BLaER1 (cell line): ENCODE measurements around the gene CACFD1.

Source experiments
- H3K27ac ChIP-seq: shearing (Covaris generic); formaldehyde crosslinking; 2 replicates; pipeline ENCODE4 v1.8.1; 2022
- H3K27me3 ChIP-seq: shearing (Covaris generic); formaldehyde crosslinking; 2 replicates; pipeline ENCODE4 v1.8.1; 2022
- H3K36me3 ChIP-seq: shearing (Covaris generic); formaldehyde crosslinking; 2 replicates; pipeline ENCODE4 v1.8.1; 2022
- H3K4me1 ChIP-seq: shearing (Covaris generic); formaldehyde crosslinking; 2 replicates; pipeline ENCODE4 v1.8.1; 2022
- H3K4me2 ChIP-seq: shearing (Covaris generic); formaldehyde crosslinking; 2 replicates; pipeline ENCODE4 v1.8.1; 2022
- H3K4me3 ChIP-seq: shearing (Covaris generic); formaldehyde crosslinking; 2 replicates; pipeline ENCODE4 v1.8.1; 2022
- H3K9ac ChIP-seq: shearing (Covaris generic); formaldehyde crosslinking; 2 replicates; pipeline ENCODE4 v1.8.1; 2022
- H3K9me3 ChIP-seq: shearing (Covaris generic); formaldehyde crosslinking; 2 replicates; pipeline ENCODE4 v1.8.1; 2022
- H4K20me1 ChIP-seq: shearing (Covaris generic); formaldehyde crosslinking; 2 replicates; pipeline ENCODE4 v1.8.1; 2022
- Cebpa-rat ChIP-seq: shearing (Covaris generic); IDR thresholded peaks from 2 replicates; pipeline ENCODE4 v1.8.1; 2022

CACFD1 gene

DNA sequence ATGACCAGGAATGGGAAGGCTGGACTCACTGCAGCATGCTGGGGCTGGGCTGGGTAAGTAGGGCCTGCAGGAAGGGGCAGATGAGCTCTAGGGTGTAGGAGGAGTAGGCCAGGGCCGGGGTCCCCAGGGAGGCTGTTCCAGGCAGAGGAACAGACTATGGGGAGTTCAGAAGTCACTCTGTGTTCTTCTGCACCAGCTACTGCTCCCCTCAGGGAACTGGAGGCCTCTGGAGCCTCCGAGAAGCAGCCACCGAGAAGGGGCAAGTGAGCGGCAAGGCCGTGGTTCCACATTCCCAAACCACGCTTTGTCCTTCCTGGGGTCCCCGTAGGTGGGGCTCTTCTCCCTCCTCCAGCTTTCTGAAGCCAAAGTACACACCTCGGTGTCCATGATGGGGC lies 27.6 kb downstream of the CACFD1 start:
- Histone ChIP-seq H3K4me2 (peak overlapping the region; percentile 32; the same call in 1 of the 2 replicates), H3K9ac (no peak overlapping the region), H3K36me3 (no peaks in the 10 kb centered on the region), H3K27me3 (no peaks in the 10 kb centered on the region), H3K9me3 (no peaks in the 10 kb centered on the region), H4K20me1 (no peaks in the 10 kb centered on the region), H3K27ac (no peak overlapping the region), H3K4me1 (peaks cover 49% of the 10 kb centered on the region), H3K4me3 (no peak overlapping the region)
- no peak for TF ChIP-seq Cebpa-rat

- Histone ChIP-seq H4K20me1 (no peaks in the 10 kb centered on the region), H3K36me3 (no peaks in the 10 kb centered on the region), H3K9me3 (no peaks in the 10 kb centered on the region), H3K27ac (no peak overlapping the region), H3K9ac (no peak overlapping the region), H3K4me1 (peaks cover 43% of the 10 kb centered on the region), H3K27me3 (no peaks in the 10 kb centered on the region), H3K4me3 (no peak overlapping the region), H3K4me2 (no peak overlapping the region)
- TF ChIP-seq Cebpa-rat: no peak
Measured at GRCh38 chr9:133488686-133489252, 29.0 kb downstream of the CACFD1 start.

- no peaks in the 10 kb centered on the region for H3K9me3 ChIP-seq
- no peak overlapping the region; the same call in 1 of the 2 replicates for H3K27ac ChIP-seq
- TF ChIP-seq Cebpa-rat: no peak
- no peak overlapping the region for H3K4me2 ChIP-seq
- no peak overlapping the region for H3K4me3 ChIP-seq
- H3K27me3 ChIP-seq: no peaks in the 10 kb centered on the region
- H4K20me1 ChIP-seq: no peaks in the 10 kb centered on the region
- no peak overlapping the region for H3K9ac ChIP-seq
- H3K4me1 ChIP-seq: peaks cover 38% of the 10 kb centered on the region
- H3K36me3 ChIP-seq: no peaks in the 10 kb centered on the region
Measured at GRCh38 chr9:133489253-133490190, 29.7 kb downstream of the CACFD1 start.

DNA sequence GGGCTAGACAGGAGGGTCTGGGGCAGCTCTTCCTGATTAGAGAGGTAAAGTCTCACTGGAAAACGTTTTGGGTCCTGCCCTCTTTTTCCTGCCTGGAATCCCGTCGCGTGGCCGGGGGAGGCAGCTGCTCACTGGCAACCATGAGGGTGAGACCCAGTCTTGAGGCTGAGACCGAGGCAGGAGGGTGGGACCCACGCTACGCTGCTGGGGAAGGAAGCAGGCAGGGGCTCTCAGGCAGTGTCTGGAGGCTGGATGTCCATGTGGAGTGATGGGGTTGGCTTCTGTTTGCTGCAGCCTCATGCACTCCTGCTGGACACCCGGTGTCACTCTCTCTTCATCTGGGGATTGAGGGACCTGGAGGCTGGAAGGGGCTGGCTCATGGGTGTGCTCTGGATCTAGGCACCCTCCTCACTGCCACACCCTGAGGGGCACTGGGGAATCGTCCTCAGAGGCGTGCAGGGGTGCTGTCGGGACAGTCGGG lies 30.5 kb downstream of the CACFD1 start:
- Histone ChIP-seq H3K4me3 (no peak overlapping the region), H3K36me3 (no peaks in the 10 kb centered on the region), H3K27ac (no peak overlapping the region; the same call in 1 of the 2 replicates), H3K9me3 (no peaks in the 10 kb centered on the region), H3K9ac (no peak overlapping the region), H3K4me2 (no peak overlapping the region), H3K4me1 (peaks cover 31% of the 10 kb centered on the region), H4K20me1 (no peaks in the 10 kb centered on the region), H3K27me3 (no peaks in the 10 kb centered on the region)
- no peak for TF ChIP-seq Cebpa-rat

DNA sequence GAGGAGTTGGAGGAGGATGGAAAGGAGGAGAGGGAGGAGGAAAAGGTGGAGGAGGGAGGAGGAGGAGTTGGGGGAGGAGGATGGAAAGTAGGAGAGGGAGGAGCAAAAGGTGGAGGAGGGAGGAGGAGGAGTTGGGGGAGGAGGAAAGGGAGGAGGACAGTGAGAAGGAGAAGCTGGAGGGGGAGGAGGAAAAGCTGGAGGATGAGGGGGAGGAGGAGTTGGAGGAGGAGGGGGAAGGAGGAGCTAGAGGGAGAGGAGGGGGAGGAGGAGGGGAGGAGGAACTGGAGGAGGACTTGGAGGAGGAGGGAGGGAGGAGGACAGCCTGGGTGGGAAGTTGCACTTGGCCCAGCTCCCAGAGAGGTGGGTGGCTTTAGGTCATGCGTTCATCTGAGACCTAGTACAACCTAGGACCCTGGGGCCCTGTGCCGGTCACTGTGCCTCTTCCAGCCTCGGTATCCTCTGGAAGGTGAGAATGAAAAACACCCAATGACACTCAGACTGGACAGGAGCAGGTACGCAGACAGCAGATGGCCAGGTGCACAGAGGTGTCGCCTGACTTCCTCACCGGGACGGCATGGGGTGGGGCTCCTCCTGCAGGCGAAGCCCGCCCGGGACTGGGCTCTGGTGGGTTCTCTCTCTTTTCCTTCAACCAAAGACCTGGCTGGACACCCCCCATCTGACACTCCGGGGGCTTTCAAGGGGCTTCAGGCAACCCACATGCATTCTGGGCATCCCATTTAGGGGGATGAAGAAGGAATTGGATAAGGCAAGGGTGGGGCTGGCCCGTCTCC lies 31.3 kb downstream of the CACFD1 start:
- H3K9me3 ChIP-seq: no peaks in the 10 kb centered on the region
- no peaks in the 10 kb centered on the region for H3K27me3 ChIP-seq
- H3K4me3 ChIP-seq: no peak overlapping the region
- no peaks in the 10 kb centered on the region for H3K36me3 ChIP-seq
- no peak overlapping the region for H3K27ac ChIP-seq
- no peak for TF ChIP-seq Cebpa-rat
- H4K20me1 ChIP-seq: no peaks in the 10 kb centered on the region
- H3K4me2 ChIP-seq: no peak overlapping the region
- peaks cover 25% of the 10 kb centered on the region for H3K4me1 ChIP-seq
- H3K9ac ChIP-seq: no peak overlapping the region

DNA sequence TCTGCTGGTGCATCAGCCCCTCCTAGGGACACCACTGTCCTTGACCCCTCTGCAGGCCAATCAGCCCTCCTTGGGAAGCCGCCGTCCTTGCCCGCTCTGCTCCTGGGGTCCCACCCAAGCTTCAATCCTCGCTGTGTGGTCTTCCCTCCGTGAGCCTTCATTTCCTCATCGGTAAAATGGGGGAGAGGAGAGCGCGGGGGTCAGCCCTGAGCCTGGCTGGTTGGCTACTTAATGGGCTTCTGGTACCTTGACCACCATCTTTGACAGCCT lies 31.8 kb downstream of the CACFD1 start:
- Histone ChIP-seq H3K9me3 (no peaks in the 10 kb centered on the region), H4K20me1 (no peaks in the 10 kb centered on the region), H3K27me3 (no peaks in the 10 kb centered on the region), H3K27ac (no peak overlapping the region), H3K4me2 (no peak overlapping the region), H3K9ac (no peak overlapping the region), H3K4me3 (no peak overlapping the region), H3K4me1 (peaks cover 28% of the 10 kb centered on the region), H3K36me3 (no peaks in the 10 kb centered on the region)
- TF ChIP-seq Cebpa-rat: no peak

- Histone ChIP-seq H3K9ac (peak overlapping the region; percentile 6; the same call in 1 of the 2 replicates), H3K9me3 (no peaks in the 10 kb centered on the region), H3K36me3 (no peaks in the 10 kb centered on the region), H3K27ac (no peak overlapping the region), H4K20me1 (no peaks in the 10 kb centered on the region), H3K27me3 (no peaks in the 10 kb centered on the region), H3K4me1 (peaks cover 28% of the 10 kb centered on the region), H3K4me2 (peak overlapping the region; percentile 37), H3K4me3 (no peak overlapping the region)
- TF ChIP-seq Cebpa-rat: no peak
Measured at GRCh38 chr9:133492061-133493021, 32.6 kb downstream of the CACFD1 start.

DNA sequence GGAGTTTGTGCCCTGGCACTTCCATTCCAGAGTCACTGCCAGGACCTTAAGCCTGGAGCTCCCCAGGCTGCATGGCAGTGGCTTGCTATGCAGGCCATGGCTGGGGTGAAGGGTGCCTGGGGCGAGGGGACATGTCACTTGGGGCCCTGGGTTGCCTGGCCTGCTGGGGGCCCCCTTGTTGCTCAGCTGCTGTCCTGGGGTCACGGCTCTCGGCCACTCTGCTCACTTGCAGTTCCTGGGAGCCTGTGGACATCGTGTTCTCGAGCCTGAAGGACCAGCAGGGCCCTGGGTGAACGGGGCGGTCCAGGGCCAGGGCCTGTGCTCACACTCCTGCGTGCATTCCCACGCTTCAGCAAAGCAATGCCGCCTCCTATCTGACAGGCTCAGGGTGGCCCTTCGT lies 33.6 kb downstream of the CACFD1 start:
- H3K27me3 ChIP-seq: no peaks in the 10 kb centered on the region
- H3K4me2 ChIP-seq: no peak overlapping the region
- H3K36me3 ChIP-seq: no peaks in the 10 kb centered on the region
- no peak for TF ChIP-seq Cebpa-rat
- no peaks in the 10 kb centered on the region for H3K9me3 ChIP-seq
- H3K4me1 ChIP-seq: peaks cover 18% of the 10 kb centered on the region
- H4K20me1 ChIP-seq: no peaks in the 10 kb centered on the region
- H3K9ac ChIP-seq: no peak overlapping the region
- no peak overlapping the region for H3K27ac ChIP-seq
- H3K4me3 ChIP-seq: no peak overlapping the region
